Stimulated activated memory B cell treated with anti-CD40 and anti-IgM and Interleukin-4, amounts not matched to agents 10 μg/mL and 1 μg/mL and 100 μg/mL, for 72 hours (primary cell): ENCODE results near the gene TTC19.

Source experiments
- ATAC-seq: fragments of 150-1000 bp; cut with Tn5 transposase; 2 replicates; pipeline ENCODE4 v1.10.0; 2021
- H3K27ac Mint-ChIP-seq: one replicate; pipeline ENCODE4 v1.8.0; 2022; ENCODE audit warnings: mild to moderate bottlenecking, mixed read lengths
- H3K27me3 Mint-ChIP-seq: one replicate; pipeline ENCODE4 v1.8.0; 2022; ENCODE audit warnings: mixed read lengths
- H3K36me3 Mint-ChIP-seq: one replicate; pipeline ENCODE4 v1.8.0; 2022; ENCODE audit warnings: mixed read lengths
- H3K4me1 Mint-ChIP-seq: one replicate; pipeline ENCODE4 v1.8.0; 2022; ENCODE audit warnings: mixed read lengths
- H3K4me3 Mint-ChIP-seq: one replicate; pipeline ENCODE4 v1.8.0; 2022; ENCODE audit warnings: mild to moderate bottlenecking, moderate library complexity, mixed read lengths
- H3K9me3 Mint-ChIP-seq: one replicate; pipeline ENCODE4 v1.8.0; 2022; ENCODE audit warnings: mixed read lengths

TTC19 gene

DNA sequence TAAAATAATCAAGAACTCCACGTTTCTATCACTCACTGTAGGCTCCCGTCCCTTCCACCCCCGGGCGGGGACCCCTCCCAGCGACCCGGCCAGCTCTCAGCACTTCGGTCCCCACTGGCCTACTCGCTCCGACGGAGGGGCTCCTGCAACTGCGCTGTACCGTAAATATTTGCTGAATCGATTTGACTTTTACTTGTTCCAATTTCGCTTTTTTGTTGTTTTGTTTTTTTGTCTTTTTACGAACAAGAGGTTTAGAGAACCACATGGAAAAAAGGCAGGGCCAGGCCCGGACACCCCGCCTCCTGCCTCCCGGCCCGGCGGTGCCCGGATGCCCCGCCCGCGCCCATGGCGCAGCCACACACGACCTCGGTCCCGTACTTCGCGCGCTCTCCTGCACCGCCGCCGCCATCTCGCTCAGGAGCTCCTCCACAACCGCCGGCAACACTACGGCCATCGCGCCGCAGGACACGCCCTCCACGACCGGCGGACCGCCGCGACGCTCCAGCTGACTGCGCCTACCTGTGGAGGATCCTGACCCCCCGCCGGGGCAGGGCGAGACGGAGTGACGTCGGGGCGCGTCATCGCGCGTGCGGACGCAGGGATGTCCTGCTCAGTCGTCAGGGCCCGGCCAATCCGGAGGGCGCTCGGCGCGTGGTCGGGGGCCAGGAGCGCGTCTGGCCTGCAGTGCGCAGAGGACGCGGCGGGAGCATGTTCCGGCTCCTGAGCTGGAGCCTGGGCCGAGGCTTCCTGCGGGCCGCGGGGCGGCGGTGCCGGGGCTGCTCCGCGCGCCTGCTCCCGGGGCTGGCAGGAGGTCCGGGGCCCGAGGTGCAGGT lies at the start of gene TTC19, which contains the start of gene ZSWIM7:
Gene TTC19, plus strand, starts transcription at position 684 of the 833 bp plus-strand sequence. Its CDS starts 25 bp downstream, at position 709.
Gene ZSWIM7, minus strand, starts transcription at position 564 of the 833 bp plus-strand sequence. Its CDS starts 110 bp downstream, at position 454.
- H3K9me3 Mint-ChIP-seq = no peaks in the 10 kb centered on the region
- H3K36me3 Mint-ChIP-seq = peaks cover 37% of the 10 kb centered on the region
- peak within 1 kb of the TSS; percentile 90 for H3K4me3 Mint-ChIP-seq
- peak; percentile 99 for ATAC-seq
- no peaks in the 10 kb centered on the region for H3K27me3 Mint-ChIP-seq
- H3K4me1 Mint-ChIP-seq = peaks cover 27% of the 10 kb centered on the region
- peak within 1 kb of the TSS; percentile 87 for H3K27ac Mint-ChIP-seq

DNA sequence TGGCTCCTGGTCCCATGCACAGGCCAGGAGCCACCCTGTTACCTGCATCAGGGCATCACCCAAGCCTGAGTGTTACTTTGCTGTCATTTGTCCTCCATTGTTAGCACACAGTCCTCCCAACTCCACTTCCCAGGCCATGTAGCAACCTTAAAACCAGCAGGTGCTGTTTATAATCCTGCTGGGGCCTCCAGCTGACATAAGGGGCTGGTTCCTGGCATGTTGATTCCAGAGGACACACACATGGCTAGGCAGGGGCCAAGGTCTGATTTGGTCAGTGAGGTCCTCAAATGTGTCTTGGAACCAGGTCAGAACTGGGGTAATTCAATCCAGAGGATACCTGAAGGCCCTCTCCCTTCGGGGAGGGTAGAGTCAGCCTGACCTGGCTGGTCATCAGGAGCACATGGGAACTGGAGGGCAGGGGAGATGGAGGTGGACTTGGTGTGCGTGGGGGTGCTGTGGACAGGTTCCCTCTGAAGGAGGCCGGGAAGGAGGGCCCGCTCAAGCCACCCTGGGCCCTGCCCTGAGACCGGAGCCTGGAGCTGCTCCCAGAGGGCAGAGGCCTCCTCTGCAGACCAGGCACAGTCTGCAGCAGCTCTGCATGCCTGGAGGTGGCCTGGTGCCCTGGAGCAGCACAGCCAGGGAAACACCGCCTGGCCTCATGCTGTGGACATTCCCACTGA lies 48.1 kb upstream of the TTC19 start:
- Mint-ChIP-seq H3K9me3 (no peaks in the 10 kb centered on the region), H3K36me3 (no peaks in the 10 kb centered on the region), H3K27ac (no peak overlapping the region), H3K4me1 (peaks cover 4% of the 10 kb centered on the region), H3K27me3 (peaks cover 9% of the 10 kb centered on the region), H3K4me3 (no peak overlapping the region)
- peak; percentile 21 for ATAC-seq

DNA sequence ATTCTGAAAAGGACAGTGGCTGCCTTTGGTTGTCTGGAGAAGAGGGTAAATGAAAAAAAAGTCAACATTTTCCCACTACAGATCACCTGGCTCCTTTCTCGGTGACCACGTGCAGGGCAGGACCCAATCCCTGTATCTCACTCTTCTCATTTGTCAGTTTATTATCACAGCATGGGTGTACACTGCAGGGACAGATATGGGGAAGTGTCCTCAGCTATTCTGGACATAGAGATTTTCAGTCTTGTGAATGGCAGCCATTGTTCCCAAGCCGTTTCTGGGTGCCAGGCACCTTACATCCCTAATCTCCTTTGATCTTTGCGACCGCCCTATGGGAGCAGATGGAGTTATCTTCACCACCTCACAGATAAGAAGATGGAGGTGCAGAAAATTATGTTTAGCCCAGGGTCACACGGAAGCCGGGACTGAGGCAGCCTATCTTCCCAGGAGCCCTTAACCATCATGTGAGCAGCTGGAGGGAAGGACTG lies 47.5 kb upstream of the TTC19 start:
- no peak overlapping the region for H3K27ac Mint-ChIP-seq
- no peaks in the 10 kb centered on the region for H3K36me3 Mint-ChIP-seq
- H3K9me3 Mint-ChIP-seq = no peaks in the 10 kb centered on the region
- no peak overlapping the region for H3K4me3 Mint-ChIP-seq
- no peak for ATAC-seq
- H3K4me1 Mint-ChIP-seq = peaks cover 8% of the 10 kb centered on the region
- H3K27me3 Mint-ChIP-seq = peaks cover 9% of the 10 kb centered on the region

- H3K36me3 Mint-ChIP-seq = no peaks in the 10 kb centered on the region
- no peak overlapping the region for H3K4me3 Mint-ChIP-seq
- no peaks in the 10 kb centered on the region for H3K9me3 Mint-ChIP-seq
- H3K4me1 Mint-ChIP-seq = peaks cover 15% of the 10 kb centered on the region
- H3K27me3 Mint-ChIP-seq = peaks cover 18% of the 10 kb centered on the region
- no peak for ATAC-seq
- no peak overlapping the region for H3K27ac Mint-ChIP-seq
Observed at GRCh38 chr17:15952916-15953790, 46.5 kb upstream of the TTC19 start.

GRCh38 chr17:15954222-15954621 lies 45.4 kb upstream of the TTC19 start:
- Mint-ChIP-seq H3K4me3 (no peak overlapping the region), H3K36me3 (no peaks in the 10 kb centered on the region), H3K4me1 (peaks cover 25% of the 10 kb centered on the region), H3K27ac (no peak overlapping the region), H3K9me3 (no peaks in the 10 kb centered on the region), H3K27me3 (peaks cover 29% of the 10 kb centered on the region)
- no peak for ATAC-seq

DNA sequence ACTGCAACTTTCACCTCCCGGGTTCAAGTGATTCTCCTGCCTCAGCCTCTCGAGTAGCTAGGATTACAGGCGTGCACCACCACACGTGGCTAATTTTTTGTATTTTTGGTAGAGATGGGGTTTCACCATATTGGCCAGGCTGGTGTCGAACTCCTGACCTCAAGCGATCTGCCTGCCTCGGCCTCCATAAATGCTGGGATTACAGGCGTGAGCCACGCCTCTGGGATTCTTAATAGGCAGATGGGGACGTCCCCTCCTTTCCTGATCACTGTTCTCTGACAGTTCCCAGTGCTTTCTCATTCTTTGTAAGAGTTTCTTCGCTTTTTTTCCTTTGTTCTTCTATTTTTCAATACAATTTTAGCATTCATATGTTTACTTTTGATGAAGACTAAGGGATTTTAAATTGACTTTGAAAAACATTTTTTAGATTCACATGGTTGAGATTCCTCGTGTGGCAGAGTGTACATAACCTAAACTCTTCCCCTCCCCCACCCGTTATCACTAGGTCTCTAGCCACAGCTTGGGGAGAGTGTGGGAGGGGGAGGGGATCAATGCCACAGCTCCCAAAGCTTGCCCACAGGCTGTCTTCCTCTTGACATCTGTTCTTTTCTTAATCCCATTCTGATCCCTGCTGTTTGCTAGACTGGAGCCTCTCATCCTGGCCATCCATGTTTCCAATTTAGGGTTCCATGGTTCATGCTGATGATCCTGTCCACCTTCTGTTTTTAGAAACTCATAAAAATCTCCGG lies 43.7 kb upstream of the TTC19 start:
- H3K27ac Mint-ChIP-seq = no peak overlapping the region
- H3K4me1 Mint-ChIP-seq = peaks cover 31% of the 10 kb centered on the region
- no peaks in the 10 kb centered on the region for H3K9me3 Mint-ChIP-seq
- H3K36me3 Mint-ChIP-seq = no peaks in the 10 kb centered on the region
- H3K27me3 Mint-ChIP-seq = peaks cover 29% of the 10 kb centered on the region
- no peak for ATAC-seq
- no peak overlapping the region for H3K4me3 Mint-ChIP-seq

GRCh38 chr17:15957206-15957605 lies 42.4 kb upstream of the TTC19 start:
- H3K27ac Mint-ChIP-seq = no peak overlapping the region
- peaks cover 29% of the 10 kb centered on the region for H3K27me3 Mint-ChIP-seq
- peaks cover 31% of the 10 kb centered on the region for H3K4me1 Mint-ChIP-seq
- no peak for ATAC-seq
- H3K4me3 Mint-ChIP-seq = no peak overlapping the region
- no peaks in the 10 kb centered on the region for H3K36me3 Mint-ChIP-seq
- no peaks in the 10 kb centered on the region for H3K9me3 Mint-ChIP-seq

GRCh38 chr17:15957608-15958307 lies 41.9 kb upstream of the TTC19 start:
- Mint-ChIP-seq H3K9me3 (no peaks in the 10 kb centered on the region), H3K4me1 (peaks cover 31% of the 10 kb centered on the region), H3K4me3 (no peak overlapping the region), H3K36me3 (no peaks in the 10 kb centered on the region), H3K27me3 (peaks cover 29% of the 10 kb centered on the region), H3K27ac (no peak overlapping the region)
- ATAC-seq = no peak

GRCh38 chr17:15958484-15958854 lies 41.2 kb upstream of the TTC19 start:
- no peak overlapping the region for H3K4me3 Mint-ChIP-seq
- peak overlapping the region; percentile 34 for H3K27ac Mint-ChIP-seq
- ATAC-seq = no peak
- H3K27me3 Mint-ChIP-seq = peaks cover 29% of the 10 kb centered on the region
- H3K36me3 Mint-ChIP-seq = no peaks in the 10 kb centered on the region
- peaks cover 31% of the 10 kb centered on the region for H3K4me1 Mint-ChIP-seq
- no peaks in the 10 kb centered on the region for H3K9me3 Mint-ChIP-seq

- no peak for ATAC-seq
- peaks cover 27% of the 10 kb centered on the region for H3K4me1 Mint-ChIP-seq
- peaks cover 45% of the 10 kb centered on the region for H3K27me3 Mint-ChIP-seq
- H3K9me3 Mint-ChIP-seq = no peaks in the 10 kb centered on the region
- no peak overlapping the region for H3K27ac Mint-ChIP-seq
- H3K36me3 Mint-ChIP-seq = no peaks in the 10 kb centered on the region
- H3K4me3 Mint-ChIP-seq = no peak overlapping the region
Observed at GRCh38 chr17:15963670-15964110, 35.9 kb upstream of the TTC19 start.

DNA sequence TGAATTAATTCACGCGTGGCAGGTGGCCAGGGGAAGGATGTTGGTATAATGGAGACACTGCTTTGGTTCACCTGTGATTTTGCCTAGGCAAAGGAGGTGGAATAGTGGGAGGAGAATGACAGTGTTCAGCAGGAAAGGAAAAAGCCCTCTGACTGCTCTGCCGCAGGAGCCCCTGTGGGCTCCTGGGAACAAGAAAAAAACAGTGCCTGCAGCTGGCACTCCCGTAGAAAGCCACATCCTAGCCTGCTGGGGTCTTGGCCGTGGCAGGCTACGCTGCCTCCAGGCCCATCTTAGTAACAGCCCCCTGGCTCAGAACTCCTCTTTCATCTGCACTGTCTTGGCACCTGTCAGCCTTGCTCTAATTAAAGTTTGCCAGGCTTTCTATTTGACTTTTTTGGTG lies 34.1 kb upstream of the TTC19 start:
- H3K4me3 Mint-ChIP-seq = no peak overlapping the region
- peaks cover 55% of the 10 kb centered on the region for H3K27me3 Mint-ChIP-seq
- H3K27ac Mint-ChIP-seq = no peak overlapping the region

GRCh38 chr17:15966183-15966878 lies 33.3 kb upstream of the TTC19 start:
- no peak overlapping the region for H3K27ac Mint-ChIP-seq

More for the DNA sequence above, 34.1 kb upstream of the TTC19 start:
- Mint-ChIP-seq H3K4me1 (peaks cover 16% of the 10 kb centered on the region), H3K36me3 (no peaks in the 10 kb centered on the region), H3K9me3 (no peaks in the 10 kb centered on the region)
- ATAC-seq = peak; percentile 43

DNA sequence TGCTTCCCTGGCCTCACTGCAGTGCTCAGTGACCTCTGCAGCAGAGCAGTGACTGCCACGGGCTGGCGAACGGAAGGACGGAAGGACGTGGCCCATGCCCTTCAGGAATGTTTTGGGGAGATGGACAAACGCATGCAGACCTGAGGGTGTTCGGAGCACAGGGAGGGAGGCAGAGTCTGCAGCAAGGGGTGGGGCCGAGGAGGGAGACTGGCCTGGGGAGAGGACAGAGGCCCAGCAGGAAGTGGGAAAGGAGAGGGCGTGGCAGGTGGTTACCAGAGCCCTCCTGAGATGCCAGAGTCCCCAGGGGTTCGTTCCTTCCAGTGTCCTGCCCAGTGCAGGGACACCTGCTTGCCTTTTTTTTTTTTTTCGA lies 32.8 kb upstream of the TTC19 start:
- Mint-ChIP-seq H3K27ac (no peak overlapping the region), H3K36me3 (no peaks in the 10 kb centered on the region), H3K4me3 (no peak overlapping the region), H3K27me3 (peaks cover 55% of the 10 kb centered on the region), H3K4me1 (peaks cover 16% of the 10 kb centered on the region), H3K9me3 (no peaks in the 10 kb centered on the region)
- no peak for ATAC-seq

More at GRCh38 chr17:15966183-15966878, 33.3 kb upstream of the TTC19 start:
- Mint-ChIP-seq H3K4me1 (peaks cover 16% of the 10 kb centered on the region), H3K36me3 (no peaks in the 10 kb centered on the region), H3K4me3 (no peak overlapping the region), H3K27me3 (peaks cover 55% of the 10 kb centered on the region), H3K9me3 (no peaks in the 10 kb centered on the region)
- no peak for ATAC-seq
